SK-N-SH treated with all-trans-retinoic acid at 6 μM for 48 hours (cell line): ENCODE measurements around the gene CLCF1.

Source experiments
- ARNTL ChIP-seq: fragments of 450-650 bp; formaldehyde crosslinking; IDR thresholded peaks from 2 replicates; pipeline ENCODE4 v1.5.0; 2020; ENCODE audit warnings: low read depth, mild to moderate bottlenecking, moderate library complexity, borderline replicate concordance
- BACH2 ChIP-seq: fragments of 250-450 bp; sonication (Bioruptor Pico); IDR thresholded peaks from 2 replicates; pipeline ENCODE4 v1.9.0; 2021; ENCODE audit warnings: mild to moderate bottlenecking, borderline replicate concordance
- CSDC2 ChIP-seq: fragments of 250-450 bp; sonication (Bioruptor Pico); IDR thresholded peaks from 2 replicates; pipeline ENCODE4 v1.5.0; 2020; ENCODE audit warnings: mild to moderate bottlenecking, moderate library complexity
- OSR1 ChIP-seq: fragments of 250-450 bp; sonication (Bioruptor Pico); IDR thresholded peaks from 2 replicates; pipeline ENCODE4 v1.8.0; 2022; ENCODE audit warnings: moderate library complexity, mild to moderate bottlenecking, inconsistent platforms
- POU6F1 ChIP-seq: fragments of 250-450 bp; sonication (Bioruptor Pico); IDR thresholded peaks from 2 replicates; pipeline ENCODE4 v1.8.0; 2021; ENCODE audit warnings: low read depth, mild to moderate bottlenecking, moderate library complexity, borderline replicate concordance
- RARB ChIP-seq: fragments of 250-450 bp; sonication (Bioruptor Pico); IDR thresholded peaks from 2 replicates; pipeline ENCODE4 v1.8.0; 2021; ENCODE audit warnings: mild to moderate bottlenecking, moderate library complexity
- ZFP3 ChIP-seq: fragments of 250-450 bp; sonication (Bioruptor Pico); IDR thresholded peaks from 2 replicates; pipeline ENCODE4 v1.5.0; 2020; ENCODE audit warnings: mild to moderate bottlenecking, moderate library complexity
- ZFP30 ChIP-seq: fragments of 450-650 bp; formaldehyde crosslinking; IDR thresholded peaks from 2 replicates; pipeline ENCODE4 v1.5.0; 2022; ENCODE audit warnings: mild to moderate bottlenecking, moderate library complexity
- ZNF565 ChIP-seq: fragments of 450-650 bp; formaldehyde crosslinking; conservative IDR thresholded peaks from 2 replicates; pipeline ENCODE4 v1.5.0; 2020; ENCODE audit warnings: low read depth, mild to moderate bottlenecking, moderate library complexity
- ZNF70 ChIP-seq: fragments of 450-650 bp; formaldehyde crosslinking; IDR thresholded peaks from 2 replicates; pipeline ENCODE4 v1.5.0; 2020; ENCODE audit warnings: mild to moderate bottlenecking, moderate library complexity
- TF ChIP-seq, protein P1 (sequence below): fragments of 250-450 bp; sonication (Bioruptor Pico); IDR thresholded peaks from 2 replicates; pipeline ENCODE4 v1.8.0; 2020; ENCODE audit warnings: mild to moderate bottlenecking, moderate library complexity, borderline replicate concordance
- TF ChIP-seq, protein P2 (sequence below): fragments of 250-450 bp; sonication (Bioruptor Pico); IDR thresholded peaks from 2 replicates; pipeline ENCODE4 v1.5.1; 2020; ENCODE audit warnings: low read depth, mild to moderate bottlenecking, moderate library complexity

DNA sequence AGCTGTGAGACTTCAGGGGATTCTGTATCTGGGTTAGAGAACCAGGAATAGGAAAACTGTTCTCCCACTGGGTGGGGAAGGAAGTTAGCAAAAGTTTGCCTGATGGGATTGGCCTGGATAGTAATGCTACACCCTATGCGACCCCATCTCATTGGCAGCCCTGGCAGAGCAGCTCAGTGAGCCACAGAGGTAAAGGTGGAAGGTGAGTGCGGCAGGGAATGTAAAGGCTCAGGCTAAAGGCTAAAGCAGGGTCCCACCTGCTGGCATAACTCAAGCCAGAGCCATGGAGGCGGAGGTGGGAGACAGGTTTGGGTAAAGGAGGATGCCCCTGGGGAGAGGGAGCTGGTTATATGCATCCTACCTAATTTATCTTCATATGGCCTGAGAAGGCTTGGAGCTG is 51.3 kb downstream of the CLCF1 start:
- TF ChIP-seq POU6F1 (CRISPR knock-in tag), result no peak
- no peak for TF ChIP-seq RARB (CRISPR knock-in tag)
- no peak for TF ChIP-seq OSR1 (CRISPR knock-in tag)
- TF ChIP-seq ZNF70, result no peak
- TF ChIP-seq CSDC2 (CRISPR knock-in tag), result no peak
- TF ChIP-seq, protein P1, sequence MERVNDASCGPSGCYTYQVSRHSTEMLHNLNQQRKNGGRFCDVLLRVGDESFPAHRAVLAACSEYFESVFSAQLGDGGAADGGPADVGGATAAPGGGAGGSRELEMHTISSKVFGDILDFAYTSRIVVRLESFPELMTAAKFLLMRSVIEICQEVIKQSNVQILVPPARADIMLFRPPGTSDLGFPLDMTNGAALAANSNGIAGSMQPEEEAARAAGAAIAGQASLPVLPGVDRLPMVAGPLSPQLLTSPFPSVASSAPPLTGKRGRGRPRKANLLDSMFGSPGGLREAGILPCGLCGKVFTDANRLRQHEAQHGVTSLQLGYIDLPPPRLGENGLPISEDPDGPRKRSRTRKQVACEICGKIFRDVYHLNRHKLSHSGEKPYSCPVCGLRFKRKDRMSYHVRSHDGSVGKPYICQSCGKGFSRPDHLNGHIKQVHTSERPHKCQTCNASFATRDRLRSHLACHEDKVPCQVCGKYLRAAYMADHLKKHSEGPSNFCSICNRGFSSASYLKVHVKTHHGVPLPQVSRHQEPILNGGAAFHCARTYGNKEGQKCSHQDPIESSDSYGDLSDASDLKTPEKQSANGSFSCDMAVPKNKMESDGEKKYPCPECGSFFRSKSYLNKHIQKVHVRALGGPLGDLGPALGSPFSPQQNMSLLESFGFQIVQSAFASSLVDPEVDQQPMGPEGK (CRISPR knock-in tag), result no peak
- no peak for TF ChIP-seq ZNF565 (CRISPR knock-in tag)
- no peak for TF ChIP-seq ARNTL (CRISPR knock-in tag)
- TF ChIP-seq, protein P2, sequence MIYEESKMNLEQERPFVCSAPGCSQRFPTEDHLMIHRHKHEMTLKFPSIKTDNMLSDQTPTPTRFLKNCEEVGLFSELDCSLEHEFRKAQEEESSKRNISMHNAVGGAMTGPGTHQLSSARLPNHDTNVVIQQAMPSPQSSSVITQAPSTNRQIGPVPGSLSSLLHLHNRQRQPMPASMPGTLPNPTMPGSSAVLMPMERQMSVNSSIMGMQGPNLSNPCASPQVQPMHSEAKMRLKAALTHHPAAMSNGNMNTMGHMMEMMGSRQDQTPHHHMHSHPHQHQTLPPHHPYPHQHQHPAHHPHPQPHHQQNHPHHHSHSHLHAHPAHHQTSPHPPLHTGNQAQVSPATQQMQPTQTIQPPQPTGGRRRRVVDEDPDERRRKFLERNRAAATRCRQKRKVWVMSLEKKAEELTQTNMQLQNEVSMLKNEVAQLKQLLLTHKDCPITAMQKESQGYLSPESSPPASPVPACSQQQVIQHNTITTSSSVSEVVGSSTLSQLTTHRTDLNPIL (CRISPR knock-in tag), result no peak
- no peak for TF ChIP-seq ZFP30 (CRISPR knock-in tag)
- no peak for TF ChIP-seq BACH2
- no peak for TF ChIP-seq ZFP3
